A549 (cell line): Measurements from ENCODE around the gene SORCS1. TPM values are rescaled to one million over a fixed set of nuclear protein-coding genes. Genes with fewer than 3 reads are reported as not detected.

Experiments used
- ATAC-seq, 2 experiments: fragments of 200-7000 bp in 1 of 2; fragments of >200 bp in 1 of 2; cut with Nextera tagmentation in 1 of 2; cut with Tn5 transposase in 1 of 2; 3 replicates each; pipeline versions ENCODE4 v1.8.0 to v1.9.1; 2018 to 2020; ENCODE audit warnings: mild to moderate bottlenecking in 1 of 2, moderate library complexity in 1 of 2
- CTCF ChIA-PET: fragments of 300-600 bp; sonication (Branson Sonifier 250); formaldehyde crosslinking; extraction: SDS; loops from one replicate; lab custom pipeline; 2021; ENCODE audit warnings: antibody characterized with exemption, inconsistent platforms; lab: Yijun Ruan, JAX
- POLR2A ChIA-PET: fragments of 350-600 bp; formaldehyde crosslinking; extraction: SDS; loops from one replicate; lab custom pipeline; 2021; ENCODE audit warnings: antibody characterized with exemption, inconsistent platforms; lab: Yijun Ruan, JAX
- DNase-seq, 2 experiments: peaks; one replicate each; pipeline versions ENCODE4 v3.0.0 to v3.0.0-alpha.2; 2011 to 2016; ENCODE audit warnings: low read depth in 1 of 2, low spot score in 1 of 2
- FAIRE-seq: peaks from 2 replicates; lab custom pipeline; 2011; peaks lifted over from hg19 to GRCh38; lab: Jason Lieb, UNC
- H3K27ac ChIP-seq, 2 experiments: fragments of >200 bp; sonication (Bioruptor Twin); formaldehyde crosslinking; 3 replicates each; pipeline ENCODE4 v1.5.1; 2016 to 2017
- H3K4me1 ChIP-seq: fragments of >200 bp; sonication (Bioruptor Twin); formaldehyde crosslinking; 3 replicates; pipeline ENCODE4 v1.6.1; 2016
- H3K4me2 ChIP-seq: fragments of >200 bp; sonication (Bioruptor Twin); formaldehyde crosslinking; 3 replicates; pipeline ENCODE4 v1.6.1; 2016
- H3K4me3 ChIP-seq: fragments of >200 bp; sonication (Bioruptor Twin); formaldehyde crosslinking; 3 replicates; pipeline ENCODE4 v1.5.1; 2016
- H3K9me3 ChIP-seq: fragments of >200 bp; sonication (Bioruptor Twin); formaldehyde crosslinking; 3 replicates; pipeline ENCODE4 v1.6.1; 2016
- BHLHE40 ChIP-seq: IDR thresholded peaks from 2 replicates; pipeline ENCODE4 v1.6.1; 2012; ENCODE audit warnings: low read depth, low read length, inconsistent platforms
- CHD2 ChIP-seq: fragments of 150-350 bp; IDR thresholded peaks from 2 replicates; pipeline ENCODE4 v1.6.1; 2014; ENCODE audit warnings: low read length; ENCODE audit not compliant: partially characterized antibody
- E2F6 ChIP-seq: IDR thresholded peaks from 2 replicates; pipeline ENCODE4 v1.6.1; 2012; ENCODE audit warnings: low read depth, borderline replicate concordance
- FOSB ChIP-seq: fragments of 250-450 bp; sonication (Bioruptor Pico); IDR thresholded peaks from 2 replicates; pipeline ENCODE4 v1.5.0; 2020; ENCODE audit warnings: mild to moderate bottlenecking, moderate library complexity
- FOSL2 ChIP-seq, 2 experiments: fragments of 450-650 bp in 1 of 2; fragments of >200 bp in 1 of 2; sonication (Bioruptor Twin) in 1 of 2; formaldehyde crosslinking; IDR thresholded peaks; 2 replicates each; pipeline versions ENCODE4 v1.5.0 to v1.6.1; 2016 to 2020; ENCODE audit warnings: mild to moderate bottlenecking in 1 of 2, moderate library complexity in 1 of 2
- GATA3 ChIP-seq: IDR thresholded peaks from 2 replicates; pipeline ENCODE4 v1.6.1; 2012; ENCODE audit warnings: borderline replicate concordance
- HES2 ChIP-seq: fragments of >200 bp; sonication (Bioruptor Twin); formaldehyde crosslinking; IDR thresholded peaks from 2 replicates; pipeline ENCODE4 v1.6.1; 2016
- HEYL ChIP-seq: fragments of 250-450 bp; sonication (Bioruptor Pico); IDR thresholded peaks from 2 replicates; pipeline ENCODE4 v1.8.0; 2021; ENCODE audit warnings: mild to moderate bottlenecking, moderate library complexity
- HOXA7 ChIP-seq: fragments of 250-450 bp; sonication (Bioruptor Pico); IDR thresholded peaks from 2 replicates; pipeline ENCODE4 v1.5.0; 2020; ENCODE audit warnings: mild to moderate bottlenecking, moderate library complexity
- HOXB5 ChIP-seq: fragments of 250-450 bp; sonication (Bioruptor Pico); IDR thresholded peaks from 2 replicates; pipeline ENCODE4 v1.5.0; 2020; ENCODE audit warnings: mild to moderate bottlenecking, moderate library complexity
- JUN ChIP-seq, 2 experiments: fragments of >200 bp; sonication (Bioruptor Twin); formaldehyde crosslinking; IDR thresholded peaks; 2 replicates in 1 of 2; 3 replicates in 1 of 2; pipeline ENCODE4 v1.6.1; 2016 to 2017
- KDM1A ChIP-seq: fragments of 200-600 bp; sonication (generic); IDR thresholded peaks from 2 replicates; pipeline ENCODE4 v1.6.1; 2016; ENCODE audit warnings: low read depth, mild to moderate bottlenecking
- MAFK ChIP-seq: fragments of 450-650 bp; IDR thresholded peaks from 2 replicates; pipeline ENCODE4 v1.6.1; 2014; ENCODE audit not compliant: partially characterized antibody
- MAZ ChIP-seq: fragments of 150-350 bp; IDR thresholded peaks from 2 replicates; pipeline ENCODE4 v1.6.1; 2014; ENCODE audit warnings: antibody characterized with exemption, low read depth, low read length, borderline replicate concordance
- NR3C1 ChIP-seq: fragments of >200 bp; sonication (Bioruptor Twin); formaldehyde crosslinking; IDR thresholded peaks from 3 replicates; pipeline ENCODE4 v1.6.1; 2017
- PBX3 ChIP-seq: IDR thresholded peaks from 2 replicates; pipeline ENCODE4 v1.6.1; 2012
- PHF8 ChIP-seq: fragments of 200-600 bp; sonication (generic); IDR thresholded peaks from 2 replicates; pipeline ENCODE4 v1.6.1; 2016; ENCODE audit warnings: low read depth, mild to moderate bottlenecking, antibody characterized with exemption, moderate library complexity, borderline replicate concordance
- POLR2A ChIP-seq: IDR thresholded peaks from 2 replicates; pipeline ENCODE4 v1.6.1; 2012; ENCODE audit warnings: mild to moderate bottlenecking, low read length
- RAD21 ChIP-seq, 2 experiments: fragments of >200 bp in 1 of 2; sonication (Bioruptor Twin) in 1 of 2; formaldehyde crosslinking in 1 of 2; IDR thresholded peaks in 1 of 2; conservative IDR thresholded peaks in 1 of 2; 2 replicates in 1 of 2; 3 replicates in 1 of 2; pipeline ENCODE4 v1.6.1; 2012 to 2018; ENCODE audit warnings: inconsistent platforms in 1 of 2
- RARB ChIP-seq: fragments of 250-450 bp; sonication (Bioruptor Pico); IDR thresholded peaks from 2 replicates; pipeline ENCODE4 v1.8.0; 2021; ENCODE audit warnings: mild to moderate bottlenecking, moderate library complexity
- RCOR1 ChIP-seq: fragments of 150-350 bp; IDR thresholded peaks from 2 replicates; pipeline ENCODE4 v1.6.1; 2014; ENCODE audit warnings: antibody characterized with exemption, low read length, low read depth
- REST ChIP-seq: fragments of 200-600 bp; sonication (generic); IDR thresholded peaks from 2 replicates; pipeline ENCODE4 v1.6.1; 2016; ENCODE audit warnings: antibody characterized with exemption, mild to moderate bottlenecking, moderate library complexity
- RNF2 ChIP-seq: fragments of 200-600 bp; sonication (generic); IDR thresholded peaks from 2 replicates; pipeline ENCODE4 v1.6.1; 2016; ENCODE audit warnings: low read depth, mild to moderate bottlenecking, antibody characterized with exemption, moderate library complexity, borderline replicate concordance
- TFCP2L1 ChIP-seq: fragments of 250-450 bp; sonication (Bioruptor Pico); IDR thresholded peaks from 2 replicates; pipeline ENCODE4 v1.5.0; 2021; ENCODE audit warnings: mild to moderate bottlenecking
- ZNF302 ChIP-seq: fragments of 250-450 bp; sonication (Bioruptor Pico); IDR thresholded peaks from 2 replicates; pipeline ENCODE4 v1.9.0; 2021; ENCODE audit warnings: inconsistent platforms, mild to moderate bottlenecking, moderate library complexity
- ZSCAN20 ChIP-seq: fragments of 250-450 bp; sonication (Bioruptor Pico); IDR thresholded peaks from 2 replicates; pipeline ENCODE4 v1.8.0; 2022; ENCODE audit warnings: mild to moderate bottlenecking, moderate library complexity
- WGBS: methylation state at CpG from one replicate; pipeline ENCODE4 v1.1.6; 2017; ENCODE audit errors: missing lambda C conversion rate; 5-methylcytosine and 5-hydroxymethylcytosine counted together
- polyA plus RNA-seq, 4 experiments: library from polyadenylated mRNA; depleted of rRNA in 3 of 4; stranded (reverse); fragments of >200 nt; fragmentation: RNase III in 1 of 4; extraction: RNeasy Plus Mini Kit Qiagen cat#74134 plus additional on column Dnase treatment in 1 of 4; gene quantifications; 2 replicates in 3 of 4; 3 replicates in 1 of 4; pipeline ENCODE4 v1.2.3, GENCODE V29; 2011 to 2017

SORCS1 gene
- polyA plus RNA-seq, 2 of the 4 experiments (the other 2 are of a cell fraction): not detected

GRCh38 chr10:106777841-106778240, 386.7 kb downstream of the SORCS1 start:
- CTCF ChIA-PET: no interaction called here
- Histone ChIP-seq H3K27ac (no peak overlapping the region), H3K9me3 (no peaks in the 10 kb centered on the region), H3K4me1 (no peaks in the 10 kb centered on the region), H3K4me3 (no peak overlapping the region), H3K4me2 (no peak overlapping the region)
- ATAC-seq: no peak
- FAIRE-seq: no peak
- TF ChIP-seq HOXB5 (CRISPR knock-in tag) (no peak), KDM1A (no peak), PHF8 (no peak), HES2 (no peak), REST (no peak), BHLHE40 (no peak), JUN (IDR thresholded peaks at IDR 0.05) (no peak), E2F6 (no peak), MAZ (no peak)
- TF ChIP-seq, all 56 proteins: peak for 0
- DNase-seq: no peak
- POLR2A ChIA-PET: no interaction called here
- 0% methylated on average over 1 of the region's 1 CpG for WGBS

- POLR2A ChIA-PET: no interaction called here
Observed at GRCh38 chr10:106775127-106775526, 389.4 kb downstream of the SORCS1 start.

More at GRCh38 chr10:106775127-106775526, 389.4 kb downstream of the SORCS1 start:
- Histone ChIP-seq H3K4me3 (no peak overlapping the region), H3K9me3 (no peaks in the 10 kb centered on the region), H3K4me2 (no peak overlapping the region), H3K4me1 (no peaks in the 10 kb centered on the region), H3K27ac (no peak overlapping the region)
- ATAC-seq (no peak), DNase-seq (no peak), FAIRE-seq (no peak)
- 2% methylated on average over 4 of the region's 4 CpGs for WGBS
- CTCF ChIA-PET: no interaction called here
- TF ChIP-seq HOXA7 (CRISPR knock-in tag): no peak
- no peak for TF ChIP-seq RCOR1
- no peak for TF ChIP-seq FOSL2 (IDR thresholded peaks at IDR 0.05)
- TF ChIP-seq FOSL2 (CRISPR knock-in tag; IDR thresholded peaks at IDR 0.05): no peak
- TF ChIP-seq TFCP2L1 (CRISPR knock-in tag): no peak
- no peak for TF ChIP-seq MAFK
- no peak for TF ChIP-seq FOSB (CRISPR knock-in tag)
- no peak for TF ChIP-seq HEYL
- TF ChIP-seq CHD2: no peak
- no peak for TF ChIP-seq POLR2A
- no peak for TF ChIP-seq ZSCAN20 (CRISPR knock-in tag)
- no peak for TF ChIP-seq RNF2
- no peak for TF ChIP-seq HOXB5 (CRISPR knock-in tag)
- no peak for TF ChIP-seq E2F6
- TF ChIP-seq RARB: no peak
- TF ChIP-seq NR3C1: no peak
- TF ChIP-seq GATA3: no peak
- TF ChIP-seq ZNF302: no peak
- TF ChIP-seq PBX3: no peak
- TF ChIP-seq HES2: no peak
- TF ChIP-seq RAD21 (conservative IDR thresholded peaks at IDR 0.05 in 1 of 2, IDR thresholded peaks at IDR 0.05 in 1 of 2): no peak
